SK-N-SH (cell line): ENCODE data around the gene ABR.

Source experiments
- CTCF ChIP-seq: fragments of 200-600 bp; sonication (generic); IDR thresholded peaks from 2 replicates; pipeline ENCODE4 v1.6.1; 2017; ENCODE audit warnings: antibody characterized with exemption, mild to moderate bottlenecking, moderate library complexity
- PBX3 ChIP-seq: IDR thresholded peaks from 2 replicates; pipeline ENCODE4; 2012
- RAD21 ChIP-seq: IDR thresholded peaks from 2 replicates; pipeline ENCODE4 v1.6.1; 2012; ENCODE audit warnings: mild to moderate bottlenecking, low read length
- RCOR1 ChIP-seq: fragments of 150-350 bp; IDR thresholded peaks from 2 replicates; pipeline ENCODE4 v1.6.1; 2017; ENCODE audit warnings: antibody characterized with exemption, low read length
- TCF12 ChIP-seq: IDR thresholded peaks from 2 replicates; pipeline ENCODE4 v1.4.0; 2012

- TF ChIP-seq CTCF (no peak), RCOR1 (no peak), TCF12 (no peak), PBX3 (no peak), RAD21 (no peak)
Observed at GRCh38 chr17:1024076-1024475, 155.7 kb downstream of the ABR start.
